ENCODE data around the gene AKAP1. TPM values are rescaled to one million over a fixed set of nuclear protein-coding genes. Genes with fewer than 3 reads are reported as not detected.

The AKAP1 gene
- total RNA-seq, 6 experiments from 2014 or later = 31.2 to 58.5 (median 43.1) TPM

DNA sequence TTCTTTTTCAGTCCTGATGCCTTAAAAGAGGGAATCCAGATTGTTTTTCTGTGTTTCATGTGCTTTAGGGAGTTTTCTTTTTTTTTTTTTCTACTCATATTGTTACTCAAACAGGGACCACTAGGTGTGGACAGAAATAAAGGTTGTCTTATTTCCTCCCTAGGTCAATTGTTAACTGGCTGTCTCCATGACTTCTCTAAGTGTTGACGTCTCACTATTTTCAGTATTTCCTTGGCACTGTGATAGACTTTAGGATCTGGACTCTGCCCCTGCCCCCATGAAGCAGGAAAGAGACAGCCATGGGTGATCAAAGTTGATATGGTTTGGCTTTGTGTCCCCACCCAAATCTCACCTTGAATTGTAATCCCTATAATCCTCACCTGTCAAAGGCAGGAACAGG, 73.7 kb downstream of the AKAP1 start:
- no peak for TF ChIP-seq POLR2A (IDR thresholded peaks at IDR 0.05)
- H3K36me3 ChIP-seq = no peaks in the 10 kb centered on the region
- ATAC-seq (no peak), DNase-seq (no peak)
- 38% methylated on average over 1 of the region's 1 CpG for WGBS (ENCODE audit: insufficient coverage, low coverage, low lambda C conversion rate, missing lambda C conversion rate)
- no peaks in the 10 kb centered on the region for H3K27me3 ChIP-seq
- no peaks in the 10 kb centered on the region for H3K9me3 ChIP-seq
- H3K4me3 ChIP-seq = no peak overlapping the region
- intact Hi-C loops (cut with DNase I) = no loop called here
- H3K4me1 ChIP-seq = no peaks in the 10 kb centered on the region
- H3K27ac ChIP-seq = no peak overlapping the region

DNA sequence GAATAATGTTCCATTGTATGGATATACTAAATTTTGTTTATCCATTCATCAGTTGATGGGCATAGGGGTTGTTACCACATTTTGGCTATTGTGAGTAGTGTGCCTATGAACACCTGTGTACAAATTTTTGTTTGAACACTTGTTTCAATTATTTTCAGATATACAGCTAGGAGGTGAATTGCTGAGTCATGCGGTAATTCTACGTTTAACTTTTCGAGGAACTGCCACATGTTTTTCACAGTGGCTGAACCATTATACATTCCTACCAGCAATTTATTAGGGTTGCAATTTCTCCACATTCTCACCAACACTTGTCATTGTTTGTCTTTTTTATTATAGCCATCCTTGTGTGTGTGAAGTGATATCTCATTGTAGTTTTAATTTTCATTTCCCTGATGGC, 75.6 kb downstream of the AKAP1 start:
- DNase-seq (no peak), ATAC-seq (no peak)
- no peak overlapping the region for H3K4me3 ChIP-seq
- intact Hi-C loops (cut with DNase I) = no loop called here
- 79% methylated on average over 3 of the region's 3 CpGs for WGBS (ENCODE audit: insufficient coverage, low coverage, low lambda C conversion rate, missing lambda C conversion rate)
- no peaks in the 10 kb centered on the region for H3K9me3 ChIP-seq
- TF ChIP-seq, protein P1, sequence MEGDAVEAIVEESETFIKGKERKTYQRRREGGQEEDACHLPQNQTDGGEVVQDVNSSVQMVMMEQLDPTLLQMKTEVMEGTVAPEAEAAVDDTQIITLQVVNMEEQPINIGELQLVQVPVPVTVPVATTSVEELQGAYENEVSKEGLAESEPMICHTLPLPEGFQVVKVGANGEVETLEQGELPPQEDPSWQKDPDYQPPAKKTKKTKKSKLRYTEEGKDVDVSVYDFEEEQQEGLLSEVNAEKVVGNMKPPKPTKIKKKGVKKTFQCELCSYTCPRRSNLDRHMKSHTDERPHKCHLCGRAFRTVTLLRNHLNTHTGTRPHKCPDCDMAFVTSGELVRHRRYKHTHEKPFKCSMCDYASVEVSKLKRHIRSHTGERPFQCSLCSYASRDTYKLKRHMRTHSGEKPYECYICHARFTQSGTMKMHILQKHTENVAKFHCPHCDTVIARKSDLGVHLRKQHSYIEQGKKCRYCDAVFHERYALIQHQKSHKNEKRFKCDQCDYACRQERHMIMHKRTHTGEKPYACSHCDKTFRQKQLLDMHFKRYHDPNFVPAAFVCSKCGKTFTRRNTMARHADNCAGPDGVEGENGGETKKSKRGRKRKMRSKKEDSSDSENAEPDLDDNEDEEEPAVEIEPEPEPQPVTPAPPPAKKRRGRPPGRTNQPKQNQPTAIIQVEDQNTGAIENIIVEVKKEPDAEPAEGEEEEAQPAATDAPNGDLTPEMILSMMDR (IDR thresholded peaks at IDR 0.05) = no peak
- no peak for TF ChIP-seq POLR2A (IDR thresholded peaks at IDR 0.05)
- no peaks in the 10 kb centered on the region for H3K4me1 ChIP-seq
- no peaks in the 10 kb centered on the region for H3K27me3 ChIP-seq
- H3K27ac ChIP-seq = no peak overlapping the region
- H3K36me3 ChIP-seq = no peaks in the 10 kb centered on the region

DNA sequence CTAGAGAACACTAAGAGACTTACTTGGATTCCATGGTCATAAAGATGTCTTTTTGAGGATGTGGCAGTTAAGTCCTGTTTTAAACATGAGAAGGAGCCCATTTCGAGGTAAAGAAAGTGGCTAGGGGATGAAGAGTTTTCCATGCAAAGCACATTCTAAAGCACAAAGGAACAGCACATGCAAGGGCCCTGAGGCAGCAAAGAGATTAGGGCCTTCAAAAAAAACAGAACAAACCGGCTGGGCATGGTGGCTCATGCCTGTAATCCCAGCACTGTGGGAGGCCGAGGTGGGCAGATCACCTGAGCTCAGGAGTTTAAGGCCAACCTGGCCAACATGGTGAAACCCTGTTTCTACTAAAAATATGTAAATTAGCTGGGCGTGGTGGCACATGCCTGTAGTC, 79.8 kb downstream of the AKAP1 start:
- ATAC-seq = no peak

DNA sequence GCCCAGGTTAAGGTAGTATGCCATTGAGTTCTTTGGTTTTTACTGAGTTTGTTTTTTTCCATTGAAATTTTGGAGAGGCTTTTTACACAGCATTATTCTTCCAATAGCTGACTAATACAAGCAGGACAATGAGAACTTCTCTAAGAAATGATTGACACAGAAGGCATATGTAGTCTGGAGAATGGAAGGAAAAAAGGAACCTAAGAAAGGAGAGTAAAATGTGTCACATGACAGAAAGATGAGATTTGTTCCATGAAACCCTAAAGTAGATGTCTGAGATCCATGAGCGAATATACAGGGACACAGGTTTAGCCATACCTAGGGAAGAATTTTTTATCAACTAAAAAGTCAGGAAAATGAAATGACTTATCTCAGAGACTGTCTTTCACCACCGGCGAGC, 80.7 kb downstream of the AKAP1 start:
- H3K27me3 ChIP-seq = no peaks in the 10 kb centered on the region
- WGBS (ENCODE audit: insufficient coverage, low coverage, low lambda C conversion rate, missing lambda C conversion rate) = 78% methylated on average over 3 of the region's 3 CpGs
- H3K9me3 ChIP-seq = no peaks in the 10 kb centered on the region
- H3K36me3 ChIP-seq = no peaks in the 10 kb centered on the region
- TF ChIP-seq, protein P1 (IDR thresholded peaks at IDR 0.05) = no peak
- TF ChIP-seq POLR2A (IDR thresholded peaks at IDR 0.05) = no peak
- H3K4me1 ChIP-seq = no peaks in the 10 kb centered on the region
- no peak overlapping the region for H3K4me3 ChIP-seq
- no peak for ATAC-seq
- intact Hi-C loops (cut with DNase I) = no loop called here
- H3K27ac ChIP-seq = no peak overlapping the region
- DNase-seq = no peak

More for the DNA sequence above, 79.8 kb downstream of the AKAP1 start:
- H3K27me3 ChIP-seq = no peaks in the 10 kb centered on the region
- no peaks in the 10 kb centered on the region for H3K9me3 ChIP-seq
- H3K4me3 ChIP-seq = no peak overlapping the region
- no peaks in the 10 kb centered on the region for H3K36me3 ChIP-seq
- no peak overlapping the region for H3K27ac ChIP-seq
- intact Hi-C loops (cut with DNase I) = no loop called here
- 82% methylated on average over 4 of the region's 4 CpGs for WGBS (ENCODE audit: insufficient coverage, low coverage, low lambda C conversion rate, missing lambda C conversion rate)
- no peak for DNase-seq
- TF ChIP-seq, protein P1 (IDR thresholded peaks at IDR 0.05) = no peak
- TF ChIP-seq POLR2A (IDR thresholded peaks at IDR 0.05) = no peak
- no peaks in the 10 kb centered on the region for H3K4me1 ChIP-seq

DNA sequence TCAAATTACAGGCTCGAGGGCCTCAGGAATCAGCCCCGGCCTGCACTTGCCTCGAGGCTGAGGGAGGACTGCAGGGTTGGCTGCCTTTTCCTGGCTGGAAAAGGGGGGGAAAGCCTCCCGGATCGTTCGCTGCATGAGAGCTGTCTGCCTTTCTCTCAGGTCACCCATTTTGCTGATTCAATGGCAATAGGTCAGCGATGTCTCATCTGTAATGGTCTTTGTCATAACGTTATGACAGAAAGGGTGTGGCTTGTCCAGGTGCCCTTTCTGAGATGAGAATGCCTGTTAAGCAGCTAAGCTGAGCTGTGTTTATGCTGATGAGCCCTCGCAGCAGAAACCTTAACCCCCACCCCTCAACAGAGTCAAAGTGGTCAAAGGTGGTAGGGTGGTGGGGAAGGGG, 81.8 kb downstream of the AKAP1 start:
- H3K27ac ChIP-seq = no peak overlapping the region
- 33% methylated on average over 7 of the region's 9 CpGs for WGBS (ENCODE audit: insufficient coverage, low coverage, low lambda C conversion rate, missing lambda C conversion rate)
- intact Hi-C loops (cut with DNase I) = no loop called here
- H3K27me3 ChIP-seq = no peaks in the 10 kb centered on the region
- H3K4me1 ChIP-seq = no peaks in the 10 kb centered on the region
- no peak for DNase-seq
- no peaks in the 10 kb centered on the region for H3K9me3 ChIP-seq
- H3K4me3 ChIP-seq = no peak overlapping the region
- H3K36me3 ChIP-seq = no peaks in the 10 kb centered on the region
- TF ChIP-seq POLR2A (IDR thresholded peaks at IDR 0.05) = no peak
- TF ChIP-seq, protein P1 (IDR thresholded peaks at IDR 0.05) = no peak
- ATAC-seq = no peak

All from right lobe of liver (tissue), 6 donors.